Measurements from ENCODE around the gene MEP1A.
"Not testable (repeated sequence)": the region's sequence is repeated elsewhere in the genome, so short reads cannot be mapped to it uniquely, and the experiment has no call there.

MEP1A gene

GRCh38 chr6:46793138-46793537 is at the start of gene MEP1A:
Gene MEP1A (plus strand): TSS chr6:46793389. CDS start chr6:46793399, 10 bp downstream.
- DNase-seq (ENCODE audit: low read depth in 1 of 2, low spot score in 1 of 2): no peak
- no peak for TF ChIP-seq JUND (IDR thresholded peaks at IDR 0.05; ENCODE audit: low read depth)
- in situ Hi-C loops (cut with HindIII; ENCODE audit: low pct_unique_long_range_greater_than_20kb, low sequenced_read_pairs): no loop called here

GRCh38 chr6:46743425-46744158 is 49.6 kb upstream of the MEP1A start:
- in situ Hi-C loops (cut with HindIII; ENCODE audit: low pct_unique_long_range_greater_than_20kb, low sequenced_read_pairs): no loop called here
- no peak for TF ChIP-seq JUND (IDR thresholded peaks at IDR 0.05; ENCODE audit: low read depth)
- DNase-seq (ENCODE audit: low read depth in 1 of 2, low spot score in 1 of 2): no peak

- DNase-seq (ENCODE audit: low read depth in 1 of 2, low spot score in 1 of 2); in situ Hi-C loops (cut with HindIII; ENCODE audit: low pct_unique_long_range_greater_than_20kb, low sequenced_read_pairs): not testable (repeated sequence)
Measured at GRCh38 chr6:46744159-46744725, 48.9 kb upstream of the MEP1A start.

- in situ Hi-C loops (cut with HindIII; ENCODE audit: low pct_unique_long_range_greater_than_20kb, low sequenced_read_pairs): no loop called here
- TF ChIP-seq JUND (IDR thresholded peaks at IDR 0.05; ENCODE audit: low read depth): no peak
- DNase-seq (ENCODE audit: low read depth in 1 of 2, low spot score in 1 of 2): no peak
Measured at GRCh38 chr6:46745973-46746372, 47.2 kb upstream of the MEP1A start.

GRCh38 chr6:46746696-46747095 is 46.5 kb upstream of the MEP1A start, which contains the start of gene ANKRD66:
Gene ANKRD66 (plus strand): TSS chr6:46746933. CDS start chr6:46751949, 5,016 bp downstream.
- TF ChIP-seq JUND (IDR thresholded peaks at IDR 0.05; ENCODE audit: low read depth): no peak
- no peak for DNase-seq (ENCODE audit: low read depth in 1 of 2, low spot score in 1 of 2)
- in situ Hi-C loops (cut with HindIII; ENCODE audit: low pct_unique_long_range_greater_than_20kb, low sequenced_read_pairs): no loop called here

GRCh38 chr6:46748940-46749503 is 44.2 kb upstream of the MEP1A start:
- no peak for TF ChIP-seq JUND (IDR thresholded peaks at IDR 0.05; ENCODE audit: low read depth)

GRCh38 chr6:46749731-46750130 is 43.5 kb upstream of the MEP1A start:
- DNase-seq (ENCODE audit: low read depth in 1 of 2, low spot score in 1 of 2): no peak
- TF ChIP-seq JUND (IDR thresholded peaks at IDR 0.05; ENCODE audit: low read depth): no peak
- in situ Hi-C loops (cut with HindIII; ENCODE audit: low pct_unique_long_range_greater_than_20kb, low sequenced_read_pairs): no loop called here

More at GRCh38 chr6:46748940-46749503, 44.2 kb upstream of the MEP1A start:
- no peak for DNase-seq (ENCODE audit: low read depth in 1 of 2, low spot score in 1 of 2)
- in situ Hi-C loops (cut with HindIII; ENCODE audit: low pct_unique_long_range_greater_than_20kb, low sequenced_read_pairs): no loop called here

GRCh38 chr6:46751658-46752057 is 41.5 kb upstream of the MEP1A start:
- in situ Hi-C loops (cut with HindIII; ENCODE audit: low pct_unique_long_range_greater_than_20kb, low sequenced_read_pairs): no loop called here
- TF ChIP-seq JUND (IDR thresholded peaks at IDR 0.05; ENCODE audit: low read depth): no peak
- DNase-seq (ENCODE audit: low read depth in 1 of 2, low spot score in 1 of 2): no peak

- TF ChIP-seq JUND (IDR thresholded peaks at IDR 0.05; ENCODE audit: low read depth): no peak
- DNase-seq (ENCODE audit: low read depth in 1 of 2, low spot score in 1 of 2): no peak
- in situ Hi-C loops (cut with HindIII; ENCODE audit: low pct_unique_long_range_greater_than_20kb, low sequenced_read_pairs): no loop called here
Measured at GRCh38 chr6:46755865-46756264, 37.3 kb upstream of the MEP1A start.

- TF ChIP-seq JUND (IDR thresholded peaks at IDR 0.05; ENCODE audit: low read depth): no peak
- in situ Hi-C loops (cut with HindIII; ENCODE audit: low pct_unique_long_range_greater_than_20kb, low sequenced_read_pairs): no loop called here
- DNase-seq (ENCODE audit: low read depth in 1 of 2, low spot score in 1 of 2): no peak
Measured at GRCh38 chr6:46756469-46757213, 36.5 kb upstream of the MEP1A start.

- in situ Hi-C loops (cut with HindIII; ENCODE audit: low pct_unique_long_range_greater_than_20kb, low sequenced_read_pairs): no loop called here
- TF ChIP-seq JUND (IDR thresholded peaks at IDR 0.05; ENCODE audit: low read depth): no peak
- no peak for DNase-seq (ENCODE audit: low read depth in 1 of 2, low spot score in 1 of 2)
Measured at GRCh38 chr6:46757214-46757596, 36.0 kb upstream of the MEP1A start.

- in situ Hi-C loops (cut with HindIII; ENCODE audit: low pct_unique_long_range_greater_than_20kb, low sequenced_read_pairs): no loop called here
Measured at GRCh38 chr6:46758960-46759753, 34.0 kb upstream of the MEP1A start.

More at GRCh38 chr6:46758960-46759753, 34.0 kb upstream of the MEP1A start:
- no peak for DNase-seq (ENCODE audit: low read depth in 1 of 2, low spot score in 1 of 2)
- TF ChIP-seq JUND (IDR thresholded peaks at IDR 0.05; ENCODE audit: low read depth): no peak

Measured in T47D (cell line).